HEK293T (cell line): ENCODE data around the gene FSD1L.

Experiments used
- BHLHE40 ChIP-seq: fragments of 450-650 bp; IDR thresholded peaks from 2 replicates; pipeline ENCODE4 v1.6.1; 2016; ENCODE audit warnings: mild to moderate bottlenecking, moderate library complexity, borderline replicate concordance
- FOXK2 ChIP-seq: fragments of 450-650 bp; IDR thresholded peaks from 2 replicates; pipeline ENCODE4 v1.6.1; 2016; ENCODE audit warnings: mild to moderate bottlenecking
- ZNF384 ChIP-seq: fragments of 450-650 bp; IDR thresholded peaks from 2 replicates; pipeline ENCODE4 v1.6.1; 2016

GRCh38 chr9:105452185-105452584 lies 4.4 kb downstream of the FSD1L start:
- no peak for TF ChIP-seq FOXK2
- no peak for TF ChIP-seq ZNF384
- no peak for TF ChIP-seq BHLHE40
